Transverse colon (tissue), 4 donors: ENCODE results near the gene PTPRD. TPM values are rescaled to one million over a fixed set of nuclear protein-coding genes. Genes with fewer than 3 reads are reported as not detected.

Source experiments
- DNase-seq: peaks from one replicate; pipeline ENCODE4 v3.0.0-alpha.2; 2019
- H3K27ac ChIP-seq, 4 donors: fragments of 200-600 bp; sonication (generic); 2 replicates each; pipeline ENCODE4 v1.5.1; 2016 to 2018; ENCODE audit warnings: inconsistent platforms in 4 of 4
- H3K27me3 ChIP-seq: fragments of 200-600 bp; sonication (generic); 2 replicates; pipeline ENCODE4 v1.5.1; 2017; ENCODE audit warnings: inconsistent platforms
- H3K36me3 ChIP-seq, 4 donors: fragments of 200-600 bp; sonication (generic); 2 replicates each; pipeline ENCODE4 v1.5.1; 2017 to 2019; ENCODE audit warnings: inconsistent platforms in 4 of 4
- H3K4me1 ChIP-seq, 4 donors: fragments of 200-600 bp; sonication (generic); 2 replicates each; pipeline ENCODE4 v1.5.1; 2017 to 2020; ENCODE audit warnings: inconsistent platforms in 4 of 4
- H3K4me3 ChIP-seq, 4 donors: fragments of 200-600 bp; sonication (generic); 1 replicate in 1 of 4; 2 replicates in 3 of 4; pipeline versions ENCODE4 v1.5.1 to v1.6.1; 2017 to 2019; ENCODE audit warnings: inconsistent platforms in 4 of 4
- H3K9me3 ChIP-seq, 2 donors: fragments of 200-600 bp; sonication (generic); 2 replicates each; pipeline ENCODE4 v1.5.1; 2017 to 2019; ENCODE audit warnings: inconsistent platforms in 2 of 2
- EP300 ChIP-seq: sonication (generic); formaldehyde crosslinking; IDR thresholded peaks from one replicate; pipeline ENCODE4 v1.6.1; 2017; ENCODE audit warnings: antibody characterized with exemption, low read depth
- POLR2A ChIP-seq: fragments of 450-650 bp; IDR thresholded peaks from one replicate; pipeline ENCODE4 v1.6.1; 2016; ENCODE audit warnings: antibody characterized with exemption, mild to moderate bottlenecking, moderate library complexity
- POLR2AphosphoS5 ChIP-seq, 3 donors: sonication (generic); formaldehyde crosslinking; IDR thresholded peaks; one replicate each; pipeline ENCODE4 v1.6.1; 2016; ENCODE audit warnings: antibody characterized with exemption in 3 of 3
- WGBS, 2 donors: methylation state at CpG; one replicate each; pipeline ENCODE4 v1.1.5; 2018; ENCODE audit warnings: low coverage in 1 of 2; 5-methylcytosine and 5-hydroxymethylcytosine counted together
- in situ Hi-C, 4 donors: fragments of 200-750 bp; cut with MboI; loops; one replicate each; pipeline versions ENCODE4 v1.15.0 to v1.15.1; 2017; ENCODE audit warnings: low sequenced_read_pairs in 3 of 4, low pct_ligation_motif_present in 1 of 4, low pct_unique_long_range_greater_than_20kb in 1 of 4
- intact Hi-C: fragments of 100-400 bp; cut with DNase I; formaldehyde crosslinking; loops from one replicate; pipeline ENCODE4 v1.15.1; 2023; ENCODE audit warnings: low total_unique reads
- total RNA-seq, 4 donors: library from RNA; depleted of rRNA; stranded (reverse); fragments of >200 nt; gene quantifications; one replicate each; pipeline ENCODE4 v1.1.0, GENCODE V29; 2016
- TF ChIP-seq, protein P1 (sequence below), 5 experiments: fragments of 200-600 bp in 3 of 5; fragments of 450-650 bp in 2 of 5; sonication (generic) in 3 of 5; IDR thresholded peaks; 1 replicate in 2 of 5; 2 replicates in 3 of 5; pipeline ENCODE4 v1.5.1; 2016 to 2017; ENCODE audit warnings: antibody characterized with exemption in 5 of 5, inconsistent platforms in 3 of 5, mild to moderate bottlenecking in 2 of 5, moderate library complexity in 1 of 5

PTPRD gene
- total RNA-seq, 4 donors from 2014 or later: 43.0 to 115 (median 79.1) TPM

DNA sequence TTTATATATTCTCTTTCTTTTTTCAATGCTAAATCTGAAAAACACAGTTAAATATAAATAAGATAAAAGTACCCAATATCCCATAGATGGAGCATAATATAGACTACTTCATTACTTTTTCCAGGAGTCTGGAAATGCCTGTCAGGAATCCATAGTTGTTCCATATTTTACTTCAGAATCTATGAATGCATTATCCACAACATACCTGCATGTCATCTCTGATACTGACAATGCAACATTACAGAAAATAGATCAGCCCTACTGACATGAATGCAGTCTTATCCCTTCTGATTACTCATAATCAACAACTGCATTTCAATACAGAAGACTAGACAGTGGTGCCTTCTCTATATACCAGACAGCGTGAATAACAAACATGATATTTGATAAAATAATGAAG is 517.6 kb downstream of the PTPRD start:
- H3K4me1 ChIP-seq: no peaks in the 10 kb centered on the region
- TF ChIP-seq POLR2AphosphoS5 (IDR thresholded peaks at IDR 0.05): no peak
- no peak for TF ChIP-seq EP300
- TF ChIP-seq, protein P1, sequence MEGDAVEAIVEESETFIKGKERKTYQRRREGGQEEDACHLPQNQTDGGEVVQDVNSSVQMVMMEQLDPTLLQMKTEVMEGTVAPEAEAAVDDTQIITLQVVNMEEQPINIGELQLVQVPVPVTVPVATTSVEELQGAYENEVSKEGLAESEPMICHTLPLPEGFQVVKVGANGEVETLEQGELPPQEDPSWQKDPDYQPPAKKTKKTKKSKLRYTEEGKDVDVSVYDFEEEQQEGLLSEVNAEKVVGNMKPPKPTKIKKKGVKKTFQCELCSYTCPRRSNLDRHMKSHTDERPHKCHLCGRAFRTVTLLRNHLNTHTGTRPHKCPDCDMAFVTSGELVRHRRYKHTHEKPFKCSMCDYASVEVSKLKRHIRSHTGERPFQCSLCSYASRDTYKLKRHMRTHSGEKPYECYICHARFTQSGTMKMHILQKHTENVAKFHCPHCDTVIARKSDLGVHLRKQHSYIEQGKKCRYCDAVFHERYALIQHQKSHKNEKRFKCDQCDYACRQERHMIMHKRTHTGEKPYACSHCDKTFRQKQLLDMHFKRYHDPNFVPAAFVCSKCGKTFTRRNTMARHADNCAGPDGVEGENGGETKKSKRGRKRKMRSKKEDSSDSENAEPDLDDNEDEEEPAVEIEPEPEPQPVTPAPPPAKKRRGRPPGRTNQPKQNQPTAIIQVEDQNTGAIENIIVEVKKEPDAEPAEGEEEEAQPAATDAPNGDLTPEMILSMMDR (IDR thresholded peaks at IDR 0.05): no peak
- TF ChIP-seq POLR2A: no peak
- no peaks in the 10 kb centered on the region for H3K36me3 ChIP-seq
- H3K27me3 ChIP-seq: no peaks in the 10 kb centered on the region
- intact Hi-C loops: no loop called here
- no peaks in the 10 kb centered on the region for H3K9me3 ChIP-seq
- 77 to 93% methylated on average over 1 of the region's 1 CpG for WGBS, 2 donors
- H3K27ac ChIP-seq: no peak overlapping the region
- in situ Hi-C loops: no loop called here
- no peak overlapping the region for H3K4me3 ChIP-seq
- DNase-seq: no peak

DNA sequence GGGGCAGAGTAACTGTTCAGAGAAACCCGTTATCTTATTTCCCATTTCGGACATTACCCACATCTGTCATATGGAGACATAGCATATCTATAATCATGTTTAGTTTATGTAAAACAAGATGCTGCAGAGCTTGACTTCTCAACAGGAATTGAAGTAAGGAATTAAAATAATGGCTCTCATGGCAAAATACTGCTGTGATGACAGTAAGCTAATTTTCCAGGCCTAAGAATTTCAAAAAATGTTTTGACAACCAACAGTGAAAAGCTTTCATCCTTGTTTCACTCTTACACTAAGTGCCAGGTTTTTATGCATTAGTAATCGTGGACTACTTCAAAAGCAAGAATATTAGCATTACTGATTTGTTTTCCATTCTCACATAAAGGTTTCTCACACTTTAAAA is 518.2 kb downstream of the PTPRD start:
- TF ChIP-seq EP300 (no peak), POLR2AphosphoS5 (IDR thresholded peaks at IDR 0.05) (no peak)
- TF ChIP-seq, protein P1 (IDR thresholded peaks at IDR 0.05): no peak
- WGBS, 2 donors: 66 to 73% methylated on average over 3 of the region's 3 CpGs
- intact Hi-C loops (no loop called here), in situ Hi-C loops (no loop called here)
- Histone ChIP-seq H3K27ac (no peak overlapping the region), H3K36me3 (no peaks in the 10 kb centered on the region), H3K27me3 (no peaks in the 10 kb centered on the region), H3K4me3 (no peak overlapping the region), H3K4me1 (no peaks in the 10 kb centered on the region), H3K9me3 (no peaks in the 10 kb centered on the region)
- no peak for DNase-seq

DNA sequence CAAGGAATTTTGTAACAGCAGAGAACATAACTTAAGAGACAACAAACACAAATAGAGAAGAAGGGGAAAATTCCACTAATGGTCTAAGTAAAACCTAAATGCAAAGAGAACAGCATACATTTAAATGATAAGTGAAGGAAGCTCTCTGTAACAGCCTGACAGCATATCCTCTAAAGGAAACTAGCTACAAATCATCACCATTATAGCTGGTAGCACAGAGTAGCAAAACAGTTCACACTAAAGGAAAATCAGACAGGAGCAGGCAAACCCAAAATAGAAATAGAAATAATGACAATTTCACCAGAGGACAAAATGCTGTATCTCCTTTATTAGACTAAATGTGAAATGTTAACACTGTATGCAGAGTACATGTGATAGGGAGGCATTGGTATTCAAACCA is 532.8 kb downstream of the PTPRD start:
- Histone ChIP-seq H3K27ac (no peak overlapping the region), H3K4me1 (no peaks in the 10 kb centered on the region), H3K36me3 (no peaks in the 10 kb centered on the region), H3K4me3 (no peak overlapping the region), H3K27me3 (no peaks in the 10 kb centered on the region), H3K9me3 (no peaks in the 10 kb centered on the region)
- DNase-seq: no peak
- in situ Hi-C loops (no loop called here), intact Hi-C loops (no loop called here)
- TF ChIP-seq POLR2A (no peak), POLR2AphosphoS5 (IDR thresholded peaks at IDR 0.05) (no peak), EP300 (no peak)
- TF ChIP-seq, protein P1 (IDR thresholded peaks at IDR 0.05): no peak

DNA sequence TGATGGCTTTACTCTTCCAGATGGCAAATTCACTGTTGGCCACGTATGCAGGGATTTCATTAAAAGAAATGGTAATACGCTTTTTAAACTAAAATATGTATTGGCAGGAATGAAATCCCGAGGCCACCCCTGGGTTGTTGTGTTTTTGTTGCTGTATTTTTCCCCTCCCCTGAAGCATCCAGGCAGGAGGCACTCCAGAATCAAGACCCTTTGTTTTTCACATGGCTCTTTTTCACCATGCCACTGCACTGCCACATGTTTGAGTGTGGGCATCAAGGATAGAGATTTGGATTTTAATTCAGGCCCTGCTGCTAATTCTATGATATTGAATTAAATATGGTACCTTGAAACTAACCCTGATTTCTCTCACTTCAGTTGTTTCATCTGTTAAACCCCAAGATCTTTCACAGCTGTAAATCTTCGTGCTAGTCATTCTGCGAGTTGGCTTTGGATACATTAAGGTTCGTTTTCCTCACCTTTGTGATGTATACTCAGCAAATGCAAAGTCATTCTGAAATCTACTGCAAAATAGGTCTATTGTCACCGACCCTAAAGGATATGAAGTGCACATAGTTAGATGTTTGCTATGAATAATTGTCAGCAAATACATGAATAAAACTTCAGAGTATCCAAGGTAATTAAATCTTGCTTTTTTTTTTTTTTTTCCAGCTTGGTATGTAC is 533.4 kb downstream of the PTPRD start:
- intact Hi-C loops: no loop called here
- WGBS, 2 donors: 58 to 65% methylated on average over 6 to 7 of the region's 7 CpGs
- in situ Hi-C loops: no loop called here
- H3K27me3 ChIP-seq: no peaks in the 10 kb centered on the region
- DNase-seq: no peak
- H3K27ac ChIP-seq: no peak overlapping the region
- no peaks in the 10 kb centered on the region for H3K9me3 ChIP-seq
- no peaks in the 10 kb centered on the region for H3K4me1 ChIP-seq
- TF ChIP-seq, protein P1 (IDR thresholded peaks at IDR 0.05): no peak
- TF ChIP-seq POLR2A: no peak
- no peak for TF ChIP-seq POLR2AphosphoS5 (IDR thresholded peaks at IDR 0.05)
- no peak for TF ChIP-seq EP300
- no peaks in the 10 kb centered on the region for H3K36me3 ChIP-seq
- no peak overlapping the region for H3K4me3 ChIP-seq
